Left ventricle myocardium inferior (tissue), 1 donor: ENCODE measurements around the gene NUDT2. TPM values are rescaled to one million over a fixed set of nuclear protein-coding genes. Genes with fewer than 3 reads are reported as not detected.
A peak's percentile ranks its signal among the peaks of the same experiment; 100 is the strongest.

Source experiments
- DNase-seq: peaks from one replicate; pipeline ENCODE4 v3.0.0-alpha.2; 2020
- H3K27ac ChIP-seq: fragments of 200-600 bp; replicated peaks from 2 replicates; pipeline ENCODE4 v1.8.0; 2021
- H3K27me3 ChIP-seq: fragments of 200-600 bp; 2 replicates; pipeline ENCODE4 v1.8.0; 2021; ENCODE audit warnings: low read depth
- H3K36me3 ChIP-seq: fragments of 200-600 bp; 2 replicates; pipeline ENCODE4 v1.8.0; 2021
- H3K4me1 ChIP-seq: fragments of 200-600 bp; 2 replicates; pipeline ENCODE4 v1.8.0; 2021
- H3K4me3 ChIP-seq: fragments of 200-600 bp; 2 replicates; pipeline ENCODE4 v1.8.0; 2021; ENCODE audit warnings: mild to moderate bottlenecking, moderate library complexity
- H3K9me3 ChIP-seq: fragments of 200-600 bp; replicated peaks from 2 replicates; pipeline ENCODE4 v1.8.0; 2021
- intact Hi-C: fragments of 100-400 bp; cut with micrococcal nuclease; formaldehyde crosslinking; loops from one replicate; pipeline ENCODE4 v1.11.0; 2022
- total RNA-seq: library from RNA; stranded (reverse); fragmentation: NEBNext Ultra II Directional; extraction: Animal tissue kit (Norgen Biotek cat#: 25700); gene quantifications from one replicate; pipeline ENCODE4 v1.2.1, GENCODE V29; 2021
- TF ChIP-seq, protein P1 (sequence below): fragments of 200-600 bp; IDR thresholded peaks from 2 replicates; pipeline ENCODE4 v1.8.0; 2021; ENCODE audit warnings: antibody characterized with exemption, mild to moderate bottlenecking, borderline replicate concordance
- donor health status: DM: no; HTN: yes; CAD: no; lungs with severe emphysema.

The NUDT2 gene
- total RNA-seq, 1 donor from 2014 or later: 22.2 TPM

DNA sequence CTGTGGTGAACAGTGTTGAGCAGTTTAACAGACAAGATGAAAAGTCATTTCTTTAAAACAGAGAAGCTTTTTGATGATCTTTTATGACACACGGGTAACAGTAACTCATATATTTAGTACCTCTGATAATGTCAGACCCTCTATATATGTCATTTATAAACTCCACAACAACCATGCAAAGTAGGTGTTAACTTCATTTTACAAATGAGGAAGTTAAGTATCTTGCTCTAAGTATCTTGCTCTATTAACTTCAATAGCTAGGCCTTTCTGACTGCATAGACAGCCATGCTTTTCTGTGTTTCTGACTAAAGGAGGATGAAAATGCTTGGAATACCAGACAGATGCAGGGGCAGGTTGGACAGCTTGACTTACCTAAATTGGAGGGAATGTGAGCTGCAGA lies 1.8 kb downstream of the NUDT2 start:
- no peaks in the 10 kb centered on the region for H3K27me3 ChIP-seq
- H3K9me3 ChIP-seq: no peaks in the 10 kb centered on the region
- DNase-seq: no peak
- intact Hi-C loops: no loop called here
- H3K4me3 ChIP-seq: no peak overlapping the region
- peaks cover 48% of the 10 kb centered on the region for H3K4me1 ChIP-seq
- TF ChIP-seq, protein P1, sequence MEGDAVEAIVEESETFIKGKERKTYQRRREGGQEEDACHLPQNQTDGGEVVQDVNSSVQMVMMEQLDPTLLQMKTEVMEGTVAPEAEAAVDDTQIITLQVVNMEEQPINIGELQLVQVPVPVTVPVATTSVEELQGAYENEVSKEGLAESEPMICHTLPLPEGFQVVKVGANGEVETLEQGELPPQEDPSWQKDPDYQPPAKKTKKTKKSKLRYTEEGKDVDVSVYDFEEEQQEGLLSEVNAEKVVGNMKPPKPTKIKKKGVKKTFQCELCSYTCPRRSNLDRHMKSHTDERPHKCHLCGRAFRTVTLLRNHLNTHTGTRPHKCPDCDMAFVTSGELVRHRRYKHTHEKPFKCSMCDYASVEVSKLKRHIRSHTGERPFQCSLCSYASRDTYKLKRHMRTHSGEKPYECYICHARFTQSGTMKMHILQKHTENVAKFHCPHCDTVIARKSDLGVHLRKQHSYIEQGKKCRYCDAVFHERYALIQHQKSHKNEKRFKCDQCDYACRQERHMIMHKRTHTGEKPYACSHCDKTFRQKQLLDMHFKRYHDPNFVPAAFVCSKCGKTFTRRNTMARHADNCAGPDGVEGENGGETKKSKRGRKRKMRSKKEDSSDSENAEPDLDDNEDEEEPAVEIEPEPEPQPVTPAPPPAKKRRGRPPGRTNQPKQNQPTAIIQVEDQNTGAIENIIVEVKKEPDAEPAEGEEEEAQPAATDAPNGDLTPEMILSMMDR: no peak
- H3K27ac ChIP-seq: no peak overlapping the region
- no peaks in the 10 kb centered on the region for H3K36me3 ChIP-seq

DNA sequence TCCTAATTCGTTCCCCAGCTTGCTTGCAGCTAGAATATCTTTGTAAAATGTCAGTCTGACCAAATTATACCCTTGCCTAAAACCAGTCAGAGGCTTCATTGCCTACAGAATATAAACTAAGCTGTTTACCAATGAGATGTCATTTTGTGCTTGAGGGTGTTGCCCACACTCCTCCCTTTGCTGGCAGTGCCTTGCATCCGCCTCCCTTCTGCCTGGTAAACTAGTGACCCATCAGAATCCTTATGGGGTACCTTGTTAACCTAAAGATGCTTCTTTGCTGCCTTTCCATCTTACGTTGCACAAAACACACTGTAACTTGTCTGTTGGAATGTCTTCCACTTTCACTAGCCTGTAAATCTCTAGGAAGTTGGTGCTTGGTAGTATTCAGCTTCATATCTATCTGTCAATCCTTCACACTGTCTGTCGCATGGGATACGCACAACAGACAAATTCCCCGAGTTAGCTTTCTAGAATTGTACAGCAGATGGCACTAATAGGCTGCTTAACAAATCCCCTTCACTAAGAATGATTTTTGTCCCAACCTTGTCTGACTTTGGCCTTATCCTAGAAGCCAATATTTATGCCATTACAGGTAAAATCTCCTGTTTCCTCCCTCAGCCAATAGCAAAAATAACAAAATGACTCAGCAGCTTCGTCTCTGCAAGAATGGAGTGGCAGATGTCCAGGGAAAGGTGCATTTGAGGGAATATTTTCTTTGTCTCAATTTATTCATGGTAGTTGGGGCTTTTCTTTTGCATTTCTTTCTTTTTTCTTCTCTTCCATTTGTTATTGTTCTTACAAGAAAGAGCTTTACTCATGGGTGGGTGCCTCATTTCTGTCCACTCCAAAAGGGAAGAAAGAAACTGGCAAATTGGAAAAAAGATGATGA lies 3.0 kb downstream of the NUDT2 start:
- no peaks in the 10 kb centered on the region for H3K9me3 ChIP-seq
- DNase-seq: no peak
- H3K27me3 ChIP-seq: no peaks in the 10 kb centered on the region
- intact Hi-C loops: loop anchor here (2.0 kb wide), 1 partner anchor 46 kb away; no protein-coding TSS in a partner anchor
- no peaks in the 10 kb centered on the region for H3K36me3 ChIP-seq
- TF ChIP-seq, protein P1: peak; percentile 73
- peak overlapping the region; percentile 27 for H3K27ac ChIP-seq
- H3K4me1 ChIP-seq: peaks cover 48% of the 10 kb centered on the region
- H3K4me3 ChIP-seq: no peak overlapping the region

DNA sequence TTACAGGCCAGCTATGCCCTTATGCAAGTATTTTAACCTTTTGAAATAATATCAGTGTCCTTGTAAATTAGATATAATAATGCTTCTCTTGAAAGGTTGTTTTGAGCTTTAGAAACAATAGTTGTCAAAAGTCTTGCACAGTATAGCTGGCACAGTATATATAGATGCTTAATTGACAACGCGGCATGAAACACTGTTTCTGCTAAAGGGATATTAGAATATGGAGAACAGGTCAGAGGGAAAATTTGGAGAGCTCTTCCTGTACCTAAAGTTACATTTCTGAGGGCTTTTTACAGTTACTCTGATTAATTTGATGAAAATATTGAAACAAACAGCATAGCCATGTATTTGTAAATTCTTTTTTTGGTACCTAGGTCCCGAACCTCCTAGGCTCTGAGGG lies 4.5 kb downstream of the NUDT2 start:
- peak overlapping the region; percentile 27 for H3K27ac ChIP-seq
- intact Hi-C loops: loop anchor here (2.0 kb wide), 1 partner anchor 45 kb away; no protein-coding TSS in a partner anchor

DNA sequence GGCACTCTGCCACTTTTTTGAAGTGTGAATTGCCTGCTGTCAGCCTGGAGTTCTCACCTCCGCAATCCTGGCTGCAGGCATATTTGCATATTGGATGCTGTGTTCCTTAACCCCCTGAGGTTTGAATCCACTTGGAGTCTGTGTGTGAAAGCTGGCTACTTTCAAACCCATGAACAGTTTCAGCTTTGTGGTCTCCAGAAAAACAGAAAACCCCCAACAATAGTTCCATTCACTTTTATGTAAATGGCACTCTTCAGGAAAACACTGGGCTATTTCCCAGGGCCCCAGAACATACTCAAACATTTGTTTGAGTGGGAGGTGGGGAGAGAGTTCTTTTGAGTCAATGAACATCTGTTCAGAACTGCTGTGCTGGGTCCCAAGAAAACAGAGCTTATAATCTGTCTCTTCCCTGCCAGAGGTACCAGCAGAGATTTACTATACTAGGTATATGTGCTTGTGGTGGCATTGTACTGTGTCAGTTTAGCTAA lies 5.0 kb downstream of the NUDT2 start:
- intact Hi-C loops: no loop called here
- H3K27ac ChIP-seq: peak overlapping the region; percentile 27
- no peak overlapping the region for H3K4me3 ChIP-seq
- no peak for DNase-seq
- TF ChIP-seq, protein P1: no peak
- H3K27me3 ChIP-seq: no peaks in the 10 kb centered on the region
- H3K4me1 ChIP-seq: peaks cover 48% of the 10 kb centered on the region
- H3K36me3 ChIP-seq: peaks cover 12% of the 10 kb centered on the region
- no peaks in the 10 kb centered on the region for H3K9me3 ChIP-seq

More for the DNA sequence above, 4.5 kb downstream of the NUDT2 start:
- TF ChIP-seq, protein P1: no peak
- no peaks in the 10 kb centered on the region for H3K9me3 ChIP-seq
- DNase-seq: no peak
- H3K4me3 ChIP-seq: no peak overlapping the region
- H3K4me1 ChIP-seq: peaks cover 46% of the 10 kb centered on the region
- no peaks in the 10 kb centered on the region for H3K27me3 ChIP-seq
- H3K36me3 ChIP-seq: peaks cover 7% of the 10 kb centered on the region

DNA sequence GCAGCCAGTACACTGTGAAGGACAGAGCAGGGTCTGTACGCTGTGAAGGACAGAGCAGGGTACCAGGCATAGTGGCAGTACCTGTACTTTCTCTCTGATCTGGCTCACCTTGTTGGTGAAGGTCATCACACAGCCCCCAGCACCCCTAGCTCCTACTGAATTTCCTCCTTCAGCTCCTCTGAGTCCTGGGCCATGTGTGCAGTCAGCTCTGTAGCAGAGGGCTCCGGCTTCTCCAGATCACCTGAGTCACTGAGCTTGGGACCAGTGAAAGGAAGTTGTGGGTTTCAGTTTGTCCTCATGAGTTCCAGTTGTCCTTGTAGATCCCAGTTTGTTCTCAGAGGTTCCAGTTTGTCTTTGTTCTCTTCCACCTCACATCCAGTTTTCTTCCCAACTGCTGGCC lies 5.5 kb downstream of the NUDT2 start:
- no peak for DNase-seq
- H3K4me1 ChIP-seq: peaks cover 43% of the 10 kb centered on the region
- TF ChIP-seq, protein P1: no peak

More for the DNA sequence above, 5.5 kb downstream of the NUDT2 start:
- Histone ChIP-seq H3K27ac (peak overlapping the region; percentile 12), H3K36me3 (peaks cover 18% of the 10 kb centered on the region), H3K27me3 (no peaks in the 10 kb centered on the region), H3K9me3 (no peaks in the 10 kb centered on the region), H3K4me3 (no peak overlapping the region)
- intact Hi-C loops: no loop called here
